ENCODE data around the gene PLXNB2.

The PLXNB2 gene

GRCh38 chr22:50252082-50253045 is 55.1 kb downstream of the PLXNB2 start:
- DNase-seq (ENCODE audit: low spot score) = peak; percentile 68

GRCh38 chr22:50251477-50252081 is 55.9 kb downstream of the PLXNB2 start:
- no peak for DNase-seq (ENCODE audit: low spot score)

GRCh38 chr22:50250555-50251476 is 56.6 kb downstream of the PLXNB2 start, which contains the start of gene HDAC10:
TSS of gene HDAC10 (minus strand) at chr22:50251265. CDS start at chr22:50251032, 233 bp downstream.
- peak; percentile 81 for DNase-seq (ENCODE audit: low spot score)

GRCh38 chr22:50250249-50250554 is 57.2 kb downstream of the PLXNB2 start:
- DNase-seq (ENCODE audit: low spot score) = no peak

- no peak for DNase-seq (ENCODE audit: low spot score)
Measured at GRCh38 chr22:50249341-50250248, 57.9 kb downstream of the PLXNB2 start.

GRCh38 chr22:50248196-50249081 is 59.0 kb downstream of the PLXNB2 start:
- DNase-seq (ENCODE audit: low spot score) = no peak

GRCh38 chr22:50247748-50248147 is 59.7 kb downstream of the PLXNB2 start:
- peak; percentile 45 for DNase-seq (ENCODE audit: low spot score)

GRCh38 chr22:50246242-50247175 is 60.9 kb downstream of the PLXNB2 start:
- no peak for DNase-seq (ENCODE audit: low spot score)

- peak; percentile 67 for DNase-seq (ENCODE audit: low spot score)
Measured at GRCh38 chr22:50245214-50246072, 62.0 kb downstream of the PLXNB2 start.

GRCh38 chr22:50244420-50245213 is 62.8 kb downstream of the PLXNB2 start, which contains the start of gene TUBGCP6:
TSS of gene TUBGCP6 (minus strand) at chr22:50245023. CDS start at chr22:50244459, 564 bp downstream.
- DNase-seq (ENCODE audit: low spot score) = peak; percentile 89

- no peak for DNase-seq (ENCODE audit: low spot score)
Measured at GRCh38 chr22:50243685-50244419, 63.6 kb downstream of the PLXNB2 start.

- no peak for DNase-seq (ENCODE audit: low spot score)
Measured at GRCh38 chr22:50242406-50242949, 65.0 kb downstream of the PLXNB2 start.

GRCh38 chr22:50238755-50239154 is 68.7 kb downstream of the PLXNB2 start:
- DNase-seq (ENCODE audit: low spot score) = no peak

- DNase-seq (ENCODE audit: low spot score) = no peak
Measured at GRCh38 chr22:50236731-50237409, 70.6 kb downstream of the PLXNB2 start.

GRCh38 chr22:50233223-50233622 is 74.2 kb downstream of the PLXNB2 start:
- DNase-seq (ENCODE audit: low spot score) = no peak
